Non-pigmented ciliary epithelial cell (primary cell): ENCODE measurements around the gene ARHGEF12.
"Not testable (repeated sequence)": the region's sequence is repeated elsewhere in the genome, so short reads cannot be mapped to it uniquely, and the experiment has no call there.

ENCODE experiments used
- DNase-seq: peaks from one replicate; pipeline ENCODE4 v3.0.0-alpha.2; 2010; ENCODE audit warnings: low read depth

The ARHGEF12 gene

DNA sequence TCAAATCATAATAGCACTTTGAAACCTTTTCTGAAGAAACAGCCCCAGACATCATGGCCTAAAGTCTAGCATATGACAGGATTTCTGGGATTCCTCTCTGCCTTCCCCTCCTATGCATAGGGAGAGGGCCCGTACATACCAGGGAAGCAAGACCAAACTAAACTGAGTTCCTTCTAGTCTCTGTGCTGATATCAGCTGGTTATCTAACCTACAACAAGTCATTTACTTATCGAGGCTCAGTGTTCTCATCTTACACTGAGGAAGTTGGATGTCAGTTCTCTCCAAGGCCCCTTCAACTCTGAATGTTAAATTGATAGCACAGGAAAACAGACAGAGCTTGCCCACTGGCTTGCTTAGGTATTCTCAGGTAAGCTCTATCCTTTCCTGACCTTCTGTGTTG is 158.4 kb downstream of the ARHGEF12 start:
- DNase-seq, result no peak

DNA sequence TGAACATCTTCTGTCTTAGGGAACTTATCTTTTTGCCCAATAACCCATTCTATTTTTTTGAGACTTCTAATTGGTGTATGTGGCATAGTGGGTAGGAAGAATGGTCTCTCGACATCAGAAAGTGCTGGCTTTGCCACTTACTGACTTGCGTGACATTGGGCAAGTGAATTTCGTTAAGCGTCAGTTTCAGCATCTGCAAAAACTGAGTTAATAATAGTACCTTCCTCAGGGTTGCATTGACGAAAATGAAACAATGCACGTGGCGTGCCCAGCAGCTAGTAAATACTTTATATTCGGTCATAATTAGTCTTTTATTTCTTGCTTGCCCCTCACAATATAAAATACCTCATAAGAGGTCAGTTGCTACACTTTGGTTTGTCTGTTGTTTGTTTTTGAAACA is 162.9 kb downstream of the ARHGEF12 start:
- no peak for DNase-seq

DNA sequence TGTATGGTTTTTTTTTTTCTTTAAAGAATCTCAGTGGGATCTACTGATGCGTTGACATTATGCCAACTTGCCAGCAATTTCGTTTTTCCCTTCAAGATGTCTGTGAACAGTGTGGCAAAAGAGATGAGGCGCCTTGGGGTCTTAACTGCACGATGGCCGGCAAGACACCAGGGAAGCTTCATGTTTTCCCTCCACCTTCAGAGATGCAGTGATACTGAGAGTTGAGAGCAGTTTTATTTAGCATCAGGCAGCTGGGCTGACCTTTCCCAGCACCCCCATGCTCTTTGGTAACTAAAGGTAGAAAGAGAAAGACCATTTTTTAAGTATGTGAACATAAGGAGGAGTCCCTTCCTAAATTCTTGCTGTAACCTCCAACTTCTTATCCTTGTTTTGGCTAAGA is 163.6 kb downstream of the ARHGEF12 start:
- DNase-seq, result no peak

DNA sequence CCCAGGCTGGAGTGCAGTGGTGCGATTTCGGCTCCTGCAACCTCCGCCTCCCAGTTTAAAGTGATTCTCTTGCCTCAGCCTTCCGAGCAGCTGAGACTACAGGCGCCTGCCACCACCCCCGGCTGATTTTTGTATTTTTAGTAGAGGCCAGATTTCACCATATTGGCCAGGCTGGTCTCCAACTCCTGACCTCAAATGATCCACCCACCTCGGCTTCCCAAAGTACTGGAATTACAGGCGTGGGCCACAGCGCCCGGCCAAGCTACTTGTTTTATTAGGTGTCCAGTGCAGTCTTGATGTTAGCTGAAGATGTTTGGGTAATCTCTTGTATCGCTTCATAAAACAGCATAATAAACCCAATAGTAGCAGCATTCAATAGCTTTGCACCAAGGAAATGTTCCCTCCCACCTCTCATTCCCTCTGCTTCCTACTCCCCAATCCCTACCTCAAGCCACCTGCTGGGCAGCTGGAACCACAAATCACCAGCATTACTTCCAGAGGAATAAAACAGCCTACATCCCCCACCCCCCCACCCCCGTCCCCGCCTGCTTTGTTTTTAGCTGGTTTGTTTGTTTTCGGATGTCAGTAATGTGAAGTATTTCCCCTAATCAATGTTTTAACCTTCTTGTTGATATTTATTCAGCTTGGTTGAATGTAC is 164.3 kb downstream of the ARHGEF12 start:
- no peak for DNase-seq

DNA sequence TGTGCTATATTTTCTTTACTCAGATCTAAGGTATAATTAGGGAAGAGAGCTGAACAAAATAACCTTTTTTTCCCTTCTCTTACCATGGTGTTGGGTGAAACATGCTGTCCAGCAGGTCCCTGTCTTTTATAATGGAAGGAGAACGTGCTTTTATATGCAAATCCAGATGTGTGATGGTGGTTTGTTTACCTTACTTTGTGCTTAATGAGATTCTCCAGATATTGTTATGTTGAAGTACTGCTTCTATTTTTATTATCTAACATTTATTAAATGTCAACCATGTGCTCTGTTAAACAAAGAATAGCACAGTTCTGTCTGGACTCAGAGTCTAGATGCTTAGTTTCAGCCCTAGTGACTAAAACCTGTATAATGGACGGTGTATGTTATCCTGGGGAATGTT is 165.2 kb downstream of the ARHGEF12 start:
- DNase-seq, result no peak

- no peak for DNase-seq
Observed at GRCh38 chr11:120501976-120502755, 166.0 kb downstream of the ARHGEF12 start.

DNA sequence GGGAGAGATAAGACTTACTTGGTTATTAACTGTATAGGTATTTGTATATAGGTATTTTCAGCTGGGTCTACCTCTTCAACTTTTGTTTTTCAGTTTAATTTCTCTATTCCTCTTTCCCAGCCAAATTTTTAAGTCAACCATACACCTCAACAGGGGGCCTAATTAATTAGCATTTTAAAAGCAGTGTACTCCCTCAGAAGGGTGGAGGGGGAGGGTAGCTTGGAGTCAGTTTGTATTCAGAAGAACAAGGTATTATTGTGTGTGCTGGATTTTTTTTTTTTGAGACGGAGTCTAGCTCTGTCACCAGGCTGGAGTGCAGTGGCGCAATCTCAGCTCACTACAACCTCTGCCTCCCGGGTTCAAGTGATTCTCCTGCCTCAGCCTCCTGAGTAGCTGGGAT is 167.3 kb downstream of the ARHGEF12 start:
- DNase-seq, result not testable (repeated sequence)

DNA sequence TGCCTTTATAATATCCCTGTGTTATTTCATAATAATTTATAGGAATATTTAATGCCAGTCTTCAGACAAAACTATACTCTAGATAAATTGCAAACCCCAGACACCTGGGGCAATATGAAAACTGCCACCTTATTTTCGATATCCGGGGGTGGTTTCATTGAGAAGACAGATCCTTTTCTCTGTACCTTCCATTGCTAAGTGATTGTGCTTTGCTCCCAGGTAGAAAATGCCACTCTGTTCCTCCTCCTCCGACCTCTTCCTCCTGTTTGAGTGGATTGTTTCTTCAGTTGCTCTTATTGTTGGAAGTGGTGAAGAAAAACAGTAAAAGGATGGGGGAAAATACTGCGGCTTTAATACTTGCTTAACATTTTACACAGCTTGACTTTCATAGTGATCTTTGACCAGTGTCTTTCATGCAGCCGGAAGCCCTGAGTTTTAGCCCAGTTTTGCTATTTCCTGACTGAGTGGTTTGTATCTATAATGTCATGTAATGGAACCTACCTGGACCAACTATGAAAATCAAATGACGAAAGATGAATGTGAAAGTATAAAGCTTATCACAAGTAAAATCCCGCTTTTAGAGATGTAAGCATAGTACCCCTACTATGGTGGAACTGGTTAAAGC is 169.7 kb downstream of the ARHGEF12 start:
- no peak for DNase-seq

DNA sequence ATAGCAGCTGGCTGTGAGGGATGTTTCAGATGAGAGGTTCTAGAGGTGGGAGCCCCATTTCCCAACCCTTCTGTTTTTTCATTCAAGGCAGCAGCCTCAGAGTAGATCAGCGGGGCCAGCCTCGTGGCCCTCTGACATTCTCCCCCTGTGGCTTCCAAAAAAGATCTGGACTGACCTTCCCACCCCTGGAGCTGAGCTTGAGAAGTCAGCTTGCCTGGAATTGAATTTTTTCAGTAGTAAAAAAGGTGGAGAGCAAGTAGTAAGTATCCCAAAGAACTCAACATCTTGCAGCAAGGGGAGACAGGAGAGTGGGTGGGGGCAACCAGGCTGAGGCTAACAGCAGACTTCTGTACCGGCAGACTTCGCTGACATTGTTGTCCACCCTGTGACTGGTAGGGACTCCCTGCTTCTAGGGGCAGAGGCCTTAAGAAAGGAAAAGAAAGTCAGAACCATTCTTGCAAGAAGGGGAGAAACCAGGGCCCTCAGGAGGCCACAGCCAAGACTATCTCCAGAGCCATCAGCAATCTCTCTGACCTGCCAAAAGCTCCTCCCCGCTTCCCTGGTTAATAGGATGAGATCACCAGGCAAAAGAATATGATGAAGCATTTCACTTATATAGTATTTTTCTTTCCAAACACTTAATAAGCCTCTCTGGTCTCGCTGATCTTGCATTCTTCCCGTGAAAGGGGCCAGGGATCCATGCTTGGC is 173.3 kb downstream of the ARHGEF12 start:
- DNase-seq, result no peak

GRCh38 chr11:120510406-120511115 is 174.3 kb downstream of the ARHGEF12 start:
- DNase-seq, result no peak

DNA sequence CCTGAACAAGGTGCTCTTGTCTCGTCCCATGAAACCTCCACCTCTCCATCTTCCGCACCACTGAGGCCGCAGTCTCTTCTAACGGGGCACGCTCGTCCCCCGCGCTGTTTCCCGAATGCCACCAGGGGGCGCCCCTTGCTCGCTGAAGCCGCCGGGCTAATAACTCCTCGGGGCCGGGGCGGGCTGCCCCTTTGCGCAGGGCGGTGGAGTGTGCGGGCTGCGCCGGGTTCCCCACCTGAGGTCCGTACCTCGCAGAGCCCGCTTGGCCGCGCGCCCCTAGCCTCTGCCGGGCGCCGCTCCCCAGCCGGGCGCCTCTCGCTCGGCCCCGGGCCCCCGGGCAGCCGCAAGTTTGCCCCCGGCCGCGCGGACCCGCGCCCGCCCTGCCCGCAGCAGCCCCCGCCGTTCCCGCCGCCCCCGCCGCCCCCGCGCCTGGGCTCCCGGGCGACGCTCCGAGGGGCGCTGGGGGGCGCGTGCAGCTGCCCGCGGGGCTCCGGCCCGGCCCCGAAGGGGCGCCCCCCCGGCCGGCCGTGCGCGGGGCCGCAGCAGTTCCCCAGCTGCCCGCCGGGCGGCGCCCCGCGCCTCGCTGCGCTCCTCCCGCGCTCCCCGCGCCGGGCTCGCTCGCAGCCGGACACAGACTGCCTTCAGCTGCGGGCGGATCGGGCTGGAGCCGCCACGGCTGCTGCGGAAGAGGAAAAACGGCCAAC is 175.1 kb downstream of the ARHGEF12 start, which contains the start of gene GRIK4:
Gene GRIK4, plus strand, starts transcription at position 633 of the 704 bp plus-strand sequence. CDS start 148,571 bp downstream, outside the sequence.
- DNase-seq, result peak; percentile 11

DNA sequence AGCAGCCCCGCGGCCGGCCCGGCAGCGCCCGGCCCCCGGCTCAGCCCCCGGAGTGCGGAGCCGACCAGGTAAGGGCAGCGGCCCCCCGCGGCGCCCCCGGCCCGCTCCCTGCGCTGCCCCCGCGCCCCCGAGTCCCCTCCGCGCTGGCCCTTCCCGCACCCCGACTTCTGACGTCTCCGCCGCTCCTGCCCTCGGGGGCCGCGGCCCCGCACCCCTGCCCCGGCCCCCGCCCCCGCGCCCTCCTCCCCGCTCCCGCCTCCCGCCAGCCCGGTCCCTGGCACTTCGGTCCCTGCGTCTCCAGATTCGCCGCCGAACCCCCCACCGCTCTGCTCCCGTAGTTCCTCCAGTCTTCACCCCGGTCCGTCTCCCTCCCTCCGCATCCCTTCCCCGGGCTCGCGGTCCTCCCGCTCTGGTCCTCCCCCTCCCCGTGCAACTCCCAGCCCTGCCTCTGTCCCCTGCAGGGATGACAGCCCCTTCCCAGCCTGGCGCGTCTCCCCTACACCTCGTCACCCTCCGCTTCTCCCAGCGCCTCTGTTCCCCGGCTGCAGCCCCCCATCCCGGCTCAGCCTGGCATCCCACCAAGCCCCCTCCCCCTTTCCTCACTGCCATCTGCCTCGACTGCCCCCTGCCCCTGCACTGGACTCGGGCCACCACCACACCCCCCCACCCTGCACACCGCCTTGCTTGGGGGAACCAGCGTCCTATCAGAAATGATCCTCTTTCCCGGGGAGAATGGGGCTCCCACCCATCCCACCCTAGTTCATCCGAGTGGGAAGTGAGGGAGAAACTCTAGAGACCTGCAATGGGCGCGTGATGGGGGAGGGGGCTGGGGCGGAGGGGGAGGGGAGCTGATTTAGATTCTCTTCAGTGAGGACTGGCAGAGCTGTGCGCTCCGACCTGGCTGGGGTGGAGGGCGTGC is 175.9 kb downstream of the ARHGEF12 start:
- DNase-seq, result no peak

DNA sequence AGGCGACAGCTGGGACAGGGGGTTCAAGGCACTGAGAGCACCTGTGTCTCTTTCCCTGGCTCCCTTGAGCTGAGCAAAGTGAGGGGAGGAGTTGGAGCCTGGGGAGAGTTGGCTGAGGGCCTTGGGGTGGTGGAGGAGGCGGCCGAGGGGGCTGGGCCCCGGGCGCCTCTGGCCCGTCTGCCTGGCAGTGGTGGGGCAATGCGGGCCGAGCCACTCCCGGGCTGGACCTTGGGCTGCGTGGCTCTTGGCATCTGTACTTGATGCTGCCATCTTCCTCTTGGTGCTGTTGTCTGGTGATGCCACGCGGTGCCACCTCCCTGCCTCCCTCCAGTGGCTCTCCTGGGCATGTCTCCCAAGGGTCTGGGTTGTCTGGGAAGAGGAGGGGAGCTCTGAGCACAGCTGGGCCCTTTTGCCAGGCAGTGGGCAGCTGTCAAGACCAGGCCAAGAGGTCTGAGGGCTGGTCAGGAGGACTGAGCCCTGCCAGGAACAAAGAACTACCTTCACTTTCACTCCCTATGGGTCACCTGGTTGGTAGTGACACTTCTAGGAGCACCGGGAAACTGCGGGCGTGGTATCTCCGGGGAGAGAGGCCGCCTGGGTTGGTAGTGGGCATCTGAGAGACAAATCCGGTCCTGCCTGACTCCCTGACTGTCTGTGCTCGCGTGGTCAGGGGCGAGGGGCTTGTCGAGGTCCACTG is 176.7 kb downstream of the ARHGEF12 start:
- no peak for DNase-seq

- DNase-seq, result no peak
Observed at GRCh38 chr11:120513436-120514315, 177.5 kb downstream of the ARHGEF12 start.

GRCh38 chr11:120514541-120515121 is 178.4 kb downstream of the ARHGEF12 start:
- DNase-seq, result no peak

GRCh38 chr11:120515186-120515723 is 179.0 kb downstream of the ARHGEF12 start:
- DNase-seq, result no peak

DNA sequence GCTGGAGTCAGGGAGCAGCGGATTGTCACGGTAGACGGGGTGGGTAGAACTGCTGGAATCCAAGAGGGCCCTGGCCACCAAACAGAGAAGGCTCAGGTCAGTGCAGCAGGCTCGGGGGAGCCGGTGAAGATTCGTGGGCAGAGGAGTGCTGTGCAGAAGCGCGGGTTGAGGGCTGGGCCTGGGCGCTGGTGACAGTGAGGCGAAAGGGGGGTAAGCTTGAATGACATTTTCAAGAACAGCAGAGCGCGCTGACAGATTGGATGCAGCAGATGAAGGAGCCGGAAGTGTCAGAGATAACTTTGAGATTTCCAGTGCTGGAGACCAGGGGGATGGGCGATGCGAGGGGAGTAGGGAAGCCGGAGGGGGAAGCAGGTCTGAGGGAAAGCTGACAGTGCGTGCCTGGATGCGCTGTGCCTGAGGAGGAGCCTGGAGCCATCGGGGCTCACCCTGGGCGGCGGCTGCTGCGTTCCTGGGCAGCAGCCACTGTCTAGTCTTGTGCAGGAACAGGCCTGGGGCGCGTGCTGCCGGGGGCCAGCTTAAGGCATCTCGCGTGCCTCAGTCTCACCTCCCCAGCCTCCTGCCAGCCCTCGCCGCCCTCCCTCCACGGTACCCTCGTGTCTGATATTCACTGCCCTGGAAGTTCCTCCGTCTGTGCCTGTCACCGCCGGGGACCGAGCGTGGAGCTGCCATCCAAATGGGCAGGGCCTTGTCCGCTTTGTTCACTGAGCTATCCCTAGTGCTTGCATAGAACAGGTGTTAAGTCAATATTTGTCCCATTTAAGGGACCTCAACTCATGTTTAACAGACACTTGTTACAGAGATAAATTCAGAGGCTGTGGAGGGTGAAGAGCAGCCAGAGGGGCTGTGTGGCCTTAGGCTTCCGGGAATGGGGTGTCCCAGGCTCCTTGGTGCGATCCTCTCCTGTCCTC is 180.5 kb downstream of the ARHGEF12 start:
- DNase-seq, result no peak
